ENCODE measurements around the gene CSTPP1.

GRCh38 chr11:46972821-46973220, 36.3 kb downstream of the CSTPP1 start:
- no peak for TF ChIP-seq EZH2phosphoT487 (IDR thresholded peaks at IDR 0.05)
- TF ChIP-seq CTCF (IDR thresholded peaks at IDR 0.05): no peak
- no peak for TF ChIP-seq EZH2 (IDR thresholded peaks at IDR 0.05)
